ENCODE results near the gene TMEM86B.

TMEM86B gene

DNA sequence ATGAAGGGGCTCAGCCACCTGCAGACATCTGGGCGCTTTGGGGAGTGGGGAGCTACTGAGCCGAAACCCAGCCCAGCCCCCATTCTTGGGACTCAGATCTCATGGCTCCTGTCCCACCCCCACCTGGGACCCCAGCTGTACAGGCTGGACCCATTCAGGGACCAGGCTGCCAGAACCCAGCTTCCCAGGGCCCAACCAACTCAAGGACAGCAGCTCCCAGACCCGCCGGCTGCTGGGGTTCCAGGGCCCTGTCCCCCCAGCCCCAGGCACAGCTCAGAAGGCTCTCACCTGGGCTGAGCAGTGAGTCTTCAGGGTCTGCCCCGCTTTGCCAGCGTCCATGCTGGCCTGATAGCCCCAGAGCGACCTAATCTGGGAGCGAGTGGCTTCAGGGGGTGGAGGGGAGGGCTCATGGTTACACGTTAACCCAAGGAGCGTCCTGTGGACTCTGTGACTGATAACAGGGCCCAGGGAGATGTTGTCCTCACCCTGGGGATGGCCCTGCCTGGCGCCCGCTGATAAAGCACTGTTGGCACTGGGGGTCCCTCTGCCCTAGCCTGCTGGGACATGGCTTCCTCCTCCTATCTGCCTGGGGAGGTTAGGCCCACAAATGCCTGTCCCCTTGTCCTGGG lies at the start of gene TMEM86B:
TMEM86B (minus strand) TSS at position 361 of the 629 bp plus-strand sequence; CDS start at position 339, 22 bp downstream.
- DNase-seq, result no peak

DNA sequence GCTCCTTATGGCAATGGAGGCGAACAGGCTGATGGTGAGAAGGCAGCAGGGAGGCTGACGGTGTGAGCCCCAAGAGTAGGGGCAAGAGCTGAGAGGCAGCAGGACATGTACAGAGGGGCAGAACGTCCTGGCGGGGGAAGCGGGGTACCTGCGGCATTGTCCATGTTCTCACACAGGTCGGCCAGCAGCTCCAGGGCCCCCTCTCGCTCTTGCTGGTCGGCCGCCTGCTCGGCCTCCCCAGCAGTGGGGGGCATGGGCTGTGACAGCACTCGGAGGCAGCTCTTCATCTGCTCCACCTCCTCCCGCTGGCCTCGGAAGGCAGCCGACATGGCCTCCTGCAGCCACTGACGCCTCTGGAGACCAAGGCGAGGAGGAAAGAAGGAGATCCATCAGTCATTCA lies 48.9 kb upstream of the TMEM86B start:
- DNase-seq, result no peak

DNA sequence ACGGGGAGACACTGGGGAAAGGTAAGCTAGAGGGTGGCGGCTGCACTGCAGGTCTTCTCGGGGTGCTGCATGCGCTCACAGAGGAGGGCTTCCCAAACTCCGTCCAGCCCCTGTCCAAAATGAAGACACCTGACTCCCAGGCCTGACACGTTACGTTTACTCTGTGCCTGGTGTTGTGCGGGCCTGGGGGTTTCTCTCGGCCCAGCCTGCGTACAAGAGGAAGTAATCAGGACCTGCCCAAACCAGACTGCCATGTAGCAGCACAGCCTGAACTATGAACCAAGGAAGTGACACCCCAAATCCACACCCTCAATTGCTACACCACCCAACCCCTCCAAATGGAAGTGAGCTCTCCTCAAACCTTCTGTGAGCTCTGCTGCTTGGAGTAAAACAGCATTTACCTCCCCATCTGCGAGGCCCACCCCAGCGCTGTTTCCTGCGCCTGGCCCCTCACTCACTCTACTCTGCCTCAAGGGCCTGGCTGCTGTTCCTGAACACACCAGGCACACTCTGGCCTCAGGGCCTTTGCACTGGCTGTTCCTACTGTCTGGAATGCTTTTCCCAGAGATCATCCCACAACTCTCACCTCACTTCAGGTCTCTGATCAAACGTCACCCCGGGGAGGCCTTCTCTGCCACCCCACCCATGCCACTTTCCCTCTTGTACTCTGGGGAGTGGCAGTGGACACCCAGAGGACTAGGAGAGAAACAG lies 48.3 kb upstream of the TMEM86B start:
- no peak for DNase-seq

GRCh38 chr19:55275851-55276719 lies 47.5 kb upstream of the TMEM86B start:
- no peak for DNase-seq

- DNase-seq, result no peak
Measured at GRCh38 chr19:55273978-55274707, 45.6 kb upstream of the TMEM86B start.

- DNase-seq, result no peak
Measured at GRCh38 chr19:55272142-55272541, 43.6 kb upstream of the TMEM86B start.

- no peak for DNase-seq
Measured at GRCh38 chr19:55270172-55270942, 41.8 kb upstream of the TMEM86B start.

- DNase-seq, result no peak
Measured at GRCh38 chr19:55269299-55269698, 40.7 kb upstream of the TMEM86B start.

DNA sequence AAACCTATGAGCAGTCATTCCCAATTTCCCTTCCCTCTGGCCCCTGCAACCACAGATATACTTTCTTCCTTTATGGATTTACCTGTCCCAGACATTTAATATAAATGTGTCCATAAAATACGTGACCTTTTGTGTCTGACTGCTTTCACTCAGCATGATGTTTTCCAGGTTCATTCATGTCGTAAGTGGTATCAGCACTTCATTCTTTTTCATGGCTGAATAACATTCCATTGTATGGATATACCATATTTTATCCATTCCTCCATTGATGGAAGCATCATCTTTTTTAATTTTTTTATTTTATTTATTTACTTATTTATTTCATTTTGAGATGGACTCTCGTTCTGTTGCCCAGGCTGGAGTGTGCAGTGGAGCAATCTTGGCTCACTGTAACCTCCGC lies 38.3 kb upstream of the TMEM86B start:
- no peak for DNase-seq

- DNase-seq, result no peak
Measured at GRCh38 chr19:55266404-55266803, 37.8 kb upstream of the TMEM86B start.

DNA sequence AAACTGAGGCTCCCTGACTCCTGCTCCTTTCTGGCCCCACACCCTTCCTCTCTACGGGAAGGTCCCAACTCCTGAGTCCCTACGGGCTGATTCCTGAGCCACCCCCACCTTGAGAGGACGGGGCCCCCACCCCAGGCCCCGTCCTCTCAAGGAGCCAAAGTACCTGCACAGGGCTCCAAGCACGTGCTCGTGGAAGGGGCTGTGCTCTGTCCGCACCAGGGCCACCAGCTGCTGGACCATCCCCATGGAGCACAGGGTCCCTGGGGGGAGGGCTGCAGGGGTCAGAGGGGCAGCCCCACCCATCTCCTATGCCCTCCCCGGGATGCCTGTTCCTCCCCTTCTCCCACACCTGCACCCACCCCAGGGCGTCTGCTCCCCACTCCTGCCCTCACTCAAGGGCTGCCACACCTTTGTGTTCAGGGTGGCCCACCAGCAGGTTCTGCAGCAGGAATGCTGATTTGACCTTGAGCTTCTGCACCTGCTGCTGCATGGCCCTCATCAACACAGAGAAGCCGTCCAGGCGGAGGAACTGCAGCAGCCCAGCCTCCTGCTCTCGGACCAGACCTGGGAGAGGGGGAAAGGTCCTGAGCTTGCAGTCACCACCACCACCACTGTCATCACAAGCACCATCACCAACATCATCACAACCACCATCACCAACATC lies 37.3 kb upstream of the TMEM86B start:
- no peak for DNase-seq

- DNase-seq, result no peak
Measured at GRCh38 chr19:55265173-55265572, 36.6 kb upstream of the TMEM86B start.

DNA sequence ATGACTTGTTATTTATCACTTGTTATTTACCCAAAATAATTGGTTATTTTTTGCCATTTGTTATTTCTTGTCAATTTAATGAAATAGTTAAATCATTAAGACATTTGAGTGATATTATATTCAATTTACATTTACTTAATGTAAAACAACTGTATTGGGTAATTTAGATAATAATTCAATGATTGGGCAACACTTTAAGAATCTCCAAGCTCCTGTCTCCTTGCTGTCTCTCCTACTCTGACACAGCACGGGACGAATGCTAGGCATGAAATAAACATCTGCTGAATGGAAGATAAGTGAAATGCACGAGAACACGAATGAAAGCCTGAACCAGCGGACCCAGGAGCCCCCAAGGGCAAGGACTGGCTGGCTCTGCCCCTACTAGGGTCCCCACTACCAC lies 36.0 kb upstream of the TMEM86B start:
- no peak for DNase-seq

DNA sequence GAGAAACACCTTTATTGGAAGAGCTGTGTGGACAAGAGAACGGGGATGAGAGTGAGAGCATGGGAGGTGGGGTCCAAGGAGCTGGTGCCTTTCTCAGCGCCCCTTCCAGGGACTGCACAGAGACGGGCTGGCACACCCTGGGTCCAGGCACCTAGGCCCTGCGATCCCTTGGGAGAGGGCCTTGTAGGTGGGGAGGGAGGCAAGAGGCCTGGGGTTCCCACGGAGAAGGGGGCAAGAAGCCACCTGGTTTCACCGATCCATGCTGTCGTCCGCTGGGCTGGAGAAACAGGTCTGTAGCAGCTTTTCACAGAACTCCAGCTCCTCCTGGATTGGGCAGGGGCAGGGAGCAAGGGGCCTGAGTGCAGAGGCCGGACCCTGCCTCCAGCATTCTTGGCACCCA lies 33.8 kb upstream of the TMEM86B start:
- DNase-seq, result no peak

DNA sequence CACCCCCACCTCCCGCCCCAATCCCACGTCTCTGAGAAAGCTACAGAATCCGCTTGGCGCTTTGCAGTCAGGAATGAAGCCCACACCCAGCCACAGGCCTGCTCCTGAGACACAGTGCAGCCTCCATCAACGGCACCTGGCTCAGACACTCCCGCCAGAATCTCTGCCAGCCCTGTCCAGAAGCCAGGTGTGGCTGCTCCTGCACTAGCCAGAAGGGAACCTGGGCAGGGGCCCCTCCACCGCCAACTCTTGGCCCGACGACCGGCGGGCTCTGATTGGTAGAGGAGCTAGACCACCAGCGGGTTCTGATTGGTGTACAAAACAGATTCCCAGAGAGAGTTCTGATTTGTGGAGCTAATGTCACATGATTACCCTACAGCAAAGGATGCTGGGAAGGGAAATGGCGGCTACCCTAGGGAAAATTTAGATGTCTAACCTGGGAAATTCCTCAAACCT lies 33.1 kb upstream of the TMEM86B start:
- DNase-seq, result no peak

DNA sequence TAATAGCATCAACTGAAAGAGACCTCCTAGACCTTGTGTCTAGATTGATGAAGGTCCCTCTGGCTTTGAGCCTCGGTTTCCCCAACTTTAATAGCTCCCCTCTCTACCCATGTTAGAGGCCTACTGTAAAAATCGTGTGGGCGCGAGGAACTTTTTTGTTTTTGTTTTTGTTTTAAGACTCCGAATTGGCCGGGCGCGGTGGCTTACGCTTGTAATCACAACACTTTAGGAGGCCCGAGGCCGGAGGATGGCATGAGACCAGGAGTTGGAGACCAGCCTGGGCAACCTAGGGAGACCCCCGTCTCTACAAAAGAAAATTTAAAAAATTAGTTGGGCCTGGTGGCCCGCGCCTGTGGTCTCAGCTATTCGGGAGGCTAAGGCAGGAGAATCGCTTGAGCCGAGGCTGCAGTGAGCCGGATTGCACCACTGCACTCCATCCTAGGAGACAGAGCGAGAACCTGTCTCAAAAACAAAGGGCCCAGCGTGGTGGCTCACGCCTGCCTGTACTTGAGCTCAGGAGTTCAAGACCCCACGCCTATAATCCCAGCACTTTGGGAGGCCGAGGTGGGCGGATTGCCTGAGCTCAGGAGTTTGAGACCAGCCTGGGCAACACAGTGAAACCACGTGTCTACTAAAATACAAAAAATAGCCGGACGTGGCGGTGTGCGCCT lies 31.1 kb upstream of the TMEM86B start:
- DNase-seq, result no peak

GRCh38 chr19:55258828-55259539 lies 30.4 kb upstream of the TMEM86B start, which contains the start of gene PPP6R1:
TSS of gene PPP6R1 (minus strand) at chr19:55259017. CDS start at chr19:55247103, 11,914 bp downstream.
- DNase-seq, result peak; percentile 92 to 94

DNA sequence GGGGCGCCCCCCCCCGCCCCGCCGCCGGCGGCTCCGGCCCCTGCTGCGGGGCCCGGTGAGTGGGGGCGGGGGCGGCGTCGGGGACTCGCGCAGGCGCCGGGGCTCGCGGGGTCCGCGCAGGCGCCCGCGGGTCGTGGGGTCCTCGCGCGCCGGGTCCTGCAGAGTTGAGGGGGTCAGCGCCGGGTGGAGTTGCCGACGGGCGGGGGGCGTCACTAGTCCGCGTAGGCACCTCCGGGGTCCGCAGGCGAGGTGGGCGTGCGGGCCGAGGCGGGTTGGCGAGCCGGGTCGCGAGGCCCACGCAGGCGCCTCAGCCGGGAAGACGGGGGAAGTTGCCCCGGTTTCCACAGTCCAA lies 29.9 kb upstream of the TMEM86B start:
- peak in 1 of 2 donors; percentile 41 for DNase-seq

- DNase-seq, result peak; percentile 19 to 31
Measured at GRCh38 chr19:55257461-55258420, 29.2 kb upstream of the TMEM86B start.
